GM21447 (cell line): ENCODE data around the gene SMOC1.
"Not testable (repeated sequence)": the region's sequence is repeated elsewhere in the genome, so short reads cannot be mapped to it uniquely, and the experiment has no call there.

ENCODE experiments used
- ATAC-seq: cut with Tn5 transposase; IDR thresholded peaks from one replicate; pipeline ENCODE4 v1.9.1; 2021; ENCODE audit not compliant: unreplicated experiment

SMOC1 gene

DNA sequence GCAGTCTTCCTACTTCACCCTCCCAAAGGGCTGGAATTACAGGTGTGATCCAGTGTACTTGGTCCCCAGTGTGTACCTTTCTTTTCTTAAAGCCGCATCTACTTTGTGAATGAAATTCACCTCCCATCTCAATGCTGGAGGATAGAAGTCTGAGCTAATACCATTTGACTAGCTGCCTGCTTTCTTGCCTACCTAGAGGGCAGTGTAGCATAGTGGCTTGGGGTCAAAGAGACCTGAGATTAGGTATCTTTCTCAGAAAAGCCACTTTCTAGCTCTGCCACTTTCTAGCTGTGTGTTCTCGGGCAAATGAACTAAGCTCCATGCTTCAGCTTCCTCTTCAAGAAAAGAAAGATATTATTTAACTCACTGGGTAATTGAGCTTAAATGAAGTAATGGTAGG is 16.9 kb downstream of the SMOC1 start:
- ATAC-seq: no peak

DNA sequence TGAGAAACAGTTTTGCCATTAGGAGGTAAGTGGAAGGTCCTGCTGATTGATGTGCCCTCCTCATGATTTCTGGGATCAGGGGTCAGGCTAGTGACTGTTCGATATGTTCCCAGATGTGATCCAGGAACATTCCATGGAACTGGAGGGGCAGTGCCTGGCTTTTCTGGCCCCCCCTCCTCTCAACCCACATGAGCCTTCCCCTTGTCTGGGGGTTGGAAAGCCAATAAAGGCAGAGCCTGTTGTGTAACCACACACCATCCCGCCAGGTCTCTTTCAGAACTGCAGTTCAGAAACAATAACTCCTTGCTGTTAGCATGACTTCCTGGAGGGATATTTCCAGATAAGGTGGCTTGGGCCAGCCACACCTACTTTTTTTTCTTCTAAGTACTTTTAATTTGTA is 17.8 kb downstream of the SMOC1 start:
- no peak for ATAC-seq

DNA sequence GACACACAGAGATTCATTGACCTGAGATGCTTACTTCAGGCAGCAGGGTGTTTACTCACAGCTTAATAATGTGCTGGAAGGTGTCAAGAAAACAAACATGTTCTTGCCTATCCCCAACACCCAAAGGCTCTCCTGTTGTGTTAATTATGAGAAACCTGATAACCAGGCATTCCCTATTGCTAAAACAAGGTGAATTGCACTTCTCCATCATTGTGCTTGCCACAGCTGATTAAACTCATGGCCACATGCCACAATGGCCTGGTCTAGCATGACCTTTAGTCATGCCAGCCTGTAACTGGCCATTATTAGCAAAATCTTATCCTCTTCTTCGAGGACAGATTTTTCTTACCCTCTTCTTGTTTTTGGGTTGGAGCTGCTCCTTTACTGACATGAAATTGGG is 21.4 kb downstream of the SMOC1 start:
- no peak for ATAC-seq

GRCh38 chr14:69901113-69901951 is 22.1 kb downstream of the SMOC1 start:
- no peak for ATAC-seq

DNA sequence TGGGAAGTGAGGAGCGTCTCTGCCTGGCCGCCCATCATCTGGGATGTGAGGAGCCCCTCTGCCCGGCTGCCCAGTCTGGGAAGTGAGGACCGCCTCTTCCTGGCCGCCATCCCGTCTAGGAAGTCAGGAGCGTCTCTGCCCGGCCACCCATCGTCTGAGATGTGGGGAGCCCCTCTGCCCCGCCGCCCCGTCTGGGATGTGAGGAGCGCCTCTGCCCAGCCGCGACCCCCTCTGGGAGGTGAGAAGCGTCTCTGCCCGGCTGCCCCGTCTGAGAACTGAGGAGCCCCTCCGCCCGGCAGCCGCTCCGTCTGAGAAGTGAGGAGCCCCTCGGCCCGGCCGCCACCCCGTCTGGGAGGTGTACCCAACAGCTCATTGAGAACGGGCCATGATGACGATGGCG is 23.8 kb downstream of the SMOC1 start:
- ATAC-seq: not testable (repeated sequence)

GRCh38 chr14:69904246-69904645 is 25.0 kb downstream of the SMOC1 start:
- no peak for ATAC-seq

DNA sequence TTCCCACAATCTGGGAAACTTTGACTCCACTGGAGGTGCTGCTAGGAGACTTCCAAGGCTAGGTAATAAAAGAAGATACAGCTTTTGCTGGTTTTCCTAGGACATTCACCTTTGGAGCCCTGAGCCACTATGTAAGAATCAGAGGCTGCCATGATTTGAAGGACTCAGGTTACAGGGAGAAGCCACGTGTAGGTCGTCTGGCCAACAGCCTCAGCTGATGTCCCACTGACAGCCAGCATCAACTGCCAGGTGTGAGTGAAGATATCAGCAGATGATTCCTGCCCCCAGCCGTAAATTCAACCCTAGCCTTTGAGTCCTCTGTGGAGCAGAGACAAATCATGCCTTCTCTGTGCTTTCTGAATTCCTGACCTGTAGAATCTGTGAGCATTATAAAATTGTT is 27.0 kb downstream of the SMOC1 start:
- ATAC-seq: no peak

DNA sequence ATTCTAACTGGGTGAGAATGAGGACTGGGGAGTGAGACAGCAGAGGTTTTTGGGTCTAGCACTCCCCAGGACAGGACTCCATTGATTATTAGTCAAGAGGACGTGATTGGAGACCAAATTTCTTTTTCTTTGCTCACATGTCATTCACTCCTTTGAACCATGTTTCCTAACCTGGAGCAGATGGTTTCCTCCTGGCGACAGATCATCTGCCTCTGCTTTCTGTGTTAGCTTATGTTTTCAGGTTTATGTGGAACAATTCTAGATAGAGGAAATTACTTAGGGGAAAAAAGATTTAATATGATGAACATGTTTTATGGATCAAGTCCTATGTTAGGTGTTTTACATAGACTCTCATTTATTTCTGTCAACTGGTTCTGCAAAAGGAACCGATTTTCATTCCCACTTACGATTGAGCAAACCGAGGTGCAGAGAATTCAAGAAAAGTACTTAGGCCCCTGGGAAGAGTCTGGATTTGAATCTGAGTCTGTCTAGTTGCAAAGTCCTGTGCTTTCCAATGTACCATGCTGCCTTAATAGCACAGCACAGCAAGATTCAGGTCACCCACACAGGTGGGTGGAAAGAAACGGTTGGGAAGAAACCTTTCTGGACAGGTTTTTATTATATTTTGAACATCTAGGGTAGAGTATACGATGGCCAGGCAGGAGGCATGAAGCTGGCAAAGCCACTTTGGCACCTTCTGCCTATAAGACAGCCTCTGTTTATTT is 30.8 kb downstream of the SMOC1 start:
- no peak for ATAC-seq

GRCh38 chr14:69910871-69911270 is 31.7 kb downstream of the SMOC1 start:
- ATAC-seq: no peak

- no peak for ATAC-seq
These were observed 34.5 kb downstream of the SMOC1 start for GRCh38 chr14:69913686-69914085.

GRCh38 chr14:69916396-69916795 is 37.2 kb downstream of the SMOC1 start:
- ATAC-seq: no peak

GRCh38 chr14:69917287-69917686 is 38.1 kb downstream of the SMOC1 start:
- ATAC-seq: no peak

GRCh38 chr14:69919815-69920214 is 40.6 kb downstream of the SMOC1 start:
- ATAC-seq: no peak

DNA sequence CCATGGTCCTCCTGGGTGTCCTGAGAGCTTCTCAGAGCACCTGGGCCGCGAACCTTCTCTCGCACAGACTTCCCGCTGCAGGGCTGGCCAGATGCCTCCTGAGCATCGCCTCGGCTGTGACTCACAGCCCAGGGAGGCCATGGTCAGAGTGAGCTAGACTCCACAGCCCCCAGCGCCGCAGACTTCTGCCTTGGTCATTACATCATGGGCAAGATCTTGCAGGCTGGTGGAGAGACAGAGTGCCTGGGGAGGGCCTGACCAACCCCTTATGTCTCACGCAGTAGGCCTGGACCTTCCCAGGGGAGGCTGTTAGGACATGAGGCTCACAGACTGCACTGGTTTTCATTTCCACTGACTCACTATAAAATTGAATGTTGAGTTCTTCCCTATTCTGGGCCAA is 41.8 kb downstream of the SMOC1 start:
- no peak for ATAC-seq

- ATAC-seq: no peak
These were observed 43.0 kb downstream of the SMOC1 start for GRCh38 chr14:69922198-69922597.

DNA sequence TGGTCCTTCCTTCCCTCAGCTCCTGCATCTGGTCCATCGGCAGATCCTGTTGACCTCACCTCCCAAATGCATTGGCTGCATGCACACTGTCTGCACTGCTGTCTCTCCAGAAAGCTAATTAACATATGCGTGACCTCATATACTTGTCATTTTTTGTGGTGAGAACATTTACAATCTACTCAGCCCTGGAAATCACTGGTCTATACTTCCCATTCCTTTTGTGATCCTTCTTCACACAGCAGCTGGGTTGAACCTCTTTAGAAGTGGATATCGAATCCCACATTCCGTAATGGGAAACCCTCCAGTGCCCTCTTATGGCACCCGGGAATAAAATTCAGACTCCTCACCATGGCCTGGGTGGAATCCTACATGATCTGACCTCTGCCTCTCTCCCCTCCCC is 45.0 kb downstream of the SMOC1 start:
- no peak for ATAC-seq

- no peak for ATAC-seq
These were observed 48.9 kb downstream of the SMOC1 start for GRCh38 chr14:69928111-69928523.

DNA sequence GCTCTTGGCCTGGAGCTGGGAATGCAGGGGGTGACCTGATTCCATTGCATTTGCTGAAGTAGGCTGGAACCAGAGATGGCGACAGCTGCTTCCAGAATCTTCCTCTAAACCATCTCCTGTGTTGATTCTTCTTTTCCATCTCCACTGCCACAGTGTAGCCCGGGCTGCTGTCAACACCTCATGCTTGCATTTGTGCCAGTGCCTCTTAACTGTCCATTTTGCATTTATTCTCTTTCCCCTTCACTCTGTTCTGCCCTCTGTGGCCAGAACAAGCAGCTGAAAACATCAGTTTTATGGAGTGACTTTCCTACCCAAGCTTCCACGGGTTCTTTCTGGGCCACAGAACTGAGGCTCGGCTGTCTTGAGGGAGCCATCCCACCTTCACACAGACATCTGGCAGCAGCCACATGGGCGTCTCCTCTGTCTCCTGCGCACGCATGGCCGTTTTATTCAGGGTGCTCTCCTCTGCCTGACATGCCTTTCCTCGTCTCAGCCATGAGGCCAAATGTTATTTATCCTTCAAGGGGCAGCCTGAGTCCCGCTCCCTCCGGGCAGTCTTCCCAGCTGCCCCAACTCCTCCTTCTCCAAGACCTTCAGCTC is 51.7 kb downstream of the SMOC1 start:
- no peak for ATAC-seq

GRCh38 chr14:69931960-69932359 is 52.7 kb downstream of the SMOC1 start:
- no peak for ATAC-seq

GRCh38 chr14:69932391-69932790 is 53.2 kb downstream of the SMOC1 start:
- ATAC-seq: no peak

GRCh38 chr14:69933623-69934275 is 54.5 kb downstream of the SMOC1 start:
- no peak for ATAC-seq
